Activated CD8-positive, alpha-beta memory T cell treated with anti-CD3 and anti-CD28 coated beads, Interleukin-2, amount 50 U/mL, for 4 hours (primary cell): ENCODE results near the gene F10.

Experiments
- DNase-seq: peaks from one replicate; pipeline ENCODE4 v3.0.0-alpha.2; 2020

Gene F10

GRCh38 chr13:113117911-113118260 lies 4.7 kb upstream of the F10 start:
- DNase-seq, result no peak

GRCh38 chr13:113118261-113119021 lies 4.2 kb upstream of the F10 start:
- DNase-seq, result no peak

GRCh38 chr13:113119166-113119821 lies 3.3 kb upstream of the F10 start:
- no peak for DNase-seq

GRCh38 chr13:113119822-113120189 lies 2.8 kb upstream of the F10 start:
- no peak for DNase-seq

GRCh38 chr13:113120300-113121182 lies 2.1 kb upstream of the F10 start:
- DNase-seq, result no peak

- no peak for DNase-seq
Observed at GRCh38 chr13:113121183-113121927, 1.2 kb upstream of the F10 start.

GRCh38 chr13:113121928-113122471 lies 599 bp upstream of the F10 start:
- no peak for DNase-seq

GRCh38 chr13:113123226-113124201 lies 915 bp downstream of the F10 start:
- DNase-seq, result no peak

- no peak for DNase-seq
Observed at GRCh38 chr13:113124211-113124970, 1.8 kb downstream of the F10 start.

- DNase-seq, result no peak
Observed at GRCh38 chr13:113125506-113126264, 3.1 kb downstream of the F10 start.

GRCh38 chr13:113126265-113127150 lies 3.9 kb downstream of the F10 start:
- no peak for DNase-seq

GRCh38 chr13:113129480-113129879 lies 6.9 kb downstream of the F10 start:
- DNase-seq, result no peak

GRCh38 chr13:113129921-113130750 lies 7.5 kb downstream of the F10 start:
- DNase-seq, result no peak

GRCh38 chr13:113135281-113135760 lies 12.7 kb downstream of the F10 start:
- DNase-seq, result no peak

GRCh38 chr13:113137691-113138298 lies 15.2 kb downstream of the F10 start:
- no peak for DNase-seq

- no peak for DNase-seq
Observed at GRCh38 chr13:113138792-113139551, 16.4 kb downstream of the F10 start.
